GM21447 (cell line): ENCODE results near the gene CEP55.

Source experiments
- ATAC-seq: cut with Tn5 transposase; IDR thresholded peaks from one replicate; pipeline ENCODE4 v1.9.1; 2021; ENCODE audit not compliant: unreplicated experiment

CEP55 gene

DNA sequence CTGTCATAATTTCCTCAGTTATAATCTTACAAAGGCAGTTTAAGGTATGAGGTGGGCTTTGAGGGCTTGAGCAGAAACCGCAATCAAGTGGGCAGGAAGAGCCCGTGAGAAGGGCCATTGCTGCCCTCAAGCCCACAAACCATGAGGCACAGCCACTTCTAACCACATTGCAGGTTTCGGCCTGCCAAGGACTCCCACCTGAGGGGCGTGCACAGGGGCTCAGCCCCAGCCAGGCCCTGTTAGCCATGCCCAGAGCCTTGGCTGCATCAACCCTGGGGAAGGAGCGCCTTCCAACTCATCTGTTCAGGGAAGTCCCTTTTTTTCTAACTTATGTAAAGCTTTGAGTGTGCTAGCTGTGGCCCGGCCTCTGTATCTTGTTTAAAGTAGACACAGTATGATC, 64.1 kb downstream of the CEP55 start:
- ATAC-seq = no peak

DNA sequence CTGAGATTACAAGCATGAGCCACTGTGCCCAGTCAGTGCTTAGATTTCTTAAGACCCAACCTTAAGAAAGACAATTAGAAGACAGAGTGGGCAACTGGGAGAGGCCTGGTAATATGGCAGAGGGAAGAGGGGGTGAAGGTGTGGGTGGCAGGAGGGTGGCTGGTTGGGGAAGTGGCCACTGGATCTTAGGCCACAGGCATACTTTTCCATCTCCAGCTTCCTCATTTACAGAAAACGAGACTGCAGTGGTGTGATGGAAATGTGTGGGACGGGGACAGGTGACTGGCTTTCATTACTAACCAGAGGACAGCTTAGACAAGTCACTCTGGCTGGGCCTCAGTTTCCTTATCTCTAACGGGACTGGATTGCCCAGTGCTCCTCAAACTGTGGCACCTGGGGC, 69.0 kb downstream of the CEP55 start:
- ATAC-seq = no peak

DNA sequence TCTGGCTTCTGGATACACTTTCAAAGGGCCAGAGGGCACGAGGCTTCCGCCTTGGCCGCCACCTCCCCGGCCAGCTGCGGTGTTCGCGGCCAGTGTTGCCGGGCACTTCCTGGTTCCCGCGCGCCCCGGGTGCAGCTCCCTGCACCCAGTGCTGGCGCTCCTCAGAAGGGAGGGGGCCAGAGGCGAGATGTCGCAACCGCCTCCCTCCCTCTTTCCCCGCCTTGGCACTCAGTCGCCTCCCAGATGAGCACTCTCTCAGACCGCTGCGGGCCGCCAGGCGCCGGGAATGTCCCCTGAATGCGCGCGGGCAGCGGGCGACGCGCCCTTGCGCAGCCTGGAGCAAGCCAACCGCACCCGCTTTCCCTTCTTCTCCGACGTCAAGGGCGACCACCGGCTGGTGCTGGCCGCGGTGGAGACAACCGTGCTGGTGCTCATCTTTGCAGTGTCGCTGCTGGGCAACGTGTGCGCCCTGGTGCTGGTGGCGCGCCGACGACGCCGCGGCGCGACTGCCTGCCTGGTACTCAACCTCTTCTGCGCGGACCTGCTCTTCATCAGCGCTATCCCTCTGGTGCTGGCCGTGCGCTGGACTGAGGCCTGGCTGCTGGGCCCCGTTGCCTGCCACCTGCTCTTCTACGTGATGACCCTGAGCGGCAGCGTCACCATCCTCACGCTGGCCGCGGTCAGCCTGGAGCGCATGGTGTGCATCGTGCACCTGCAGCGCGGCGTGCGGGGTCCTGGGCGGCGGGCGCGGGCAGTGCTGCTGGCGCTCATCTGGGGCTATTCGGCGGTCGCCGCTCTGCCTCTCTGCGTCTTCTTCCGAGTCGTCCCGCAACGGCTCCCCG, 70.2 kb downstream of the CEP55 start, which contains the start of gene FFAR4:
Gene FFAR4 (plus strand): TSS at position 231 of the 842 bp plus-strand sequence. CDS start 56 bp downstream, at position 287.
- ATAC-seq = no peak

DNA sequence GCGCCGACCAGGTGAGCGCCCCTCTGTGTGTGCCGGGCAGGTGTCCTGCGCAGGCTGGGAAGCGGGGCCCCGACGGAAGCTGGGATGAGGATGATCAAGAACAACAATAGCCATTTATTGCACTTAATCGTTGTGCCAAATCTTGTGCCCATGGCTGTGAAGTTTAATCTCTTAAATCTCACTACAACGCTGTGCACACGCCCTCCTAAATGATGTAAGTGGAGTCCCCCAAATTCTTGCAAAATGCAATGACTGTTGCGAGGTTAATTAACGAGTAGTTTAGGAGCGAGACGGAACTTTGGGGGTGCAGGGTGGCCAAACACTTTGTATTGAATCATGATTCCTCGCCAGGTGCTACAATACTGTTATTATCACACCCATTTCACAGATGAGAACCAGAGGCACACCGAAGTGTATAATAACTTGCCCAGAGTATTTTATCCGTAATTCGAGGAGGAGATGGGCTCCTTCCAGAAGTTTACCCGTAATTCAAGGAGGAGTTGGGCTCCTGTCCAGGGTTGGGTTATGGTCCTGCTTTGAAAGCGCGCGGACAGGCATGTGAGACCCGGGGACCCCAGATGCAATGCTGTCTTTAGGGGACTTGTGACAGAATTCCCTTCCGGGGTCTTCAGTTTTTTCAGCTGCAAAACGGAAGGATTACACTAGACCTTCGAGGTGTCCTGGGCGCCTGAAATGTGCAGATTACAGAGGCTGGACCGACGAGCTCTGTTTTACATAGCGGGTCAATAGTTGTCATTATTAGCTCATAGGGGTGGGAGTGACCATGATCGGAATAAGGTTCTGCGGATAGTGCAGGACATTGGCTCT, 71.1 kb downstream of the CEP55 start:
- ATAC-seq = no peak

DNA sequence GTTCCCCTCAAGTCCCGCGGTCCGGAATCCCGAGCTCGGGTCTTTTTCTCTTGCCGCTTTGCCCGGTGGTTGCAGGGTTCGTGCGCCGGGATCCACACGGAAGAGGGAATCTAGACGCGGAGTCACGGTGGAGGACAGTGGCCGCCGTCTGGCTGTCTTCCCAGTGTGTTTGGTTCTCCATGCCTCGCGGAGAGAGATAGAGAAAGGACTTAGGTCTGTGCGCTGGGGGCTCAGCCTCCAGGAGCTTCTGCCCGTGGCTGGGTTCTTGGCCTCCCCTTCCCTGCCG, 71.6 kb downstream of the CEP55 start:
- ATAC-seq = no peak

DNA sequence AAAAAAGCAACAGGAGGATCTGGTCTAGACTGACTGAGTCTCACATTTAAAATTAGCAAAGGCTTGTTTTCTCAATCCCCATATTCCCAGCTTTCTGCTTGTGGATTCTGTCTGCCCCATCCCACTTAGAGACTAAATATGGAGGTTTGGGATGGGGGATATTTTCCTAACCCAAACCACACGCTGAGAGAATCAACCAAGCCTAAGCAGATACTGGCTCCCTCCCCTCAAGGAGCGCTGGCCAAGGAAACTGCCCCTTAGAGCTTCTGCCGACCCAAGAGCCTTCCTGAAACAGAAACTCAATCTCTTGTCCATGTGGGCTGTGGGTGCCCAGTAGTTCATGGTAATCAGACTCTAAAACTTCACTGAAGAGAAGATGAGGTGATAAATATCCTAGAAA, 74.0 kb downstream of the CEP55 start:
- no peak for ATAC-seq

DNA sequence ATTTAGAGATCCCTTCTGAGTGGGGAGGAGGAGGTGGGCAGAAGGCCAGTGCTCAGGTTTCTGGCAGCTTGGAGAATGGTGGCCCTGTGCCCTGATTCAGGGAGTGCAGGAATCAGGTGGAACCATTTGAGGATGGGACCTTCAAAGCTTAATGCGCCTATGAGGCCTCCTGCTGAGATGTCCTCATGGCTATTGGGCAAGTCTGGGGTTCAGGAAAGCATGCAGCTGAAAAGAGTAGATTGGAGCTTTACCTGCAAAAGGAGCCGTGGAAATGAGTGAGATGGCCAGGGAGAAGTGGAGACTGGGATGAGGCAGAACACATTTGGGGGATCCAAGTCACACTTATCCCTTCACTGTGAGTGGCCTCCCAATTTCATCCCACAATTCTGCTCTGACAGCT, 76.2 kb downstream of the CEP55 start:
- no peak for ATAC-seq

DNA sequence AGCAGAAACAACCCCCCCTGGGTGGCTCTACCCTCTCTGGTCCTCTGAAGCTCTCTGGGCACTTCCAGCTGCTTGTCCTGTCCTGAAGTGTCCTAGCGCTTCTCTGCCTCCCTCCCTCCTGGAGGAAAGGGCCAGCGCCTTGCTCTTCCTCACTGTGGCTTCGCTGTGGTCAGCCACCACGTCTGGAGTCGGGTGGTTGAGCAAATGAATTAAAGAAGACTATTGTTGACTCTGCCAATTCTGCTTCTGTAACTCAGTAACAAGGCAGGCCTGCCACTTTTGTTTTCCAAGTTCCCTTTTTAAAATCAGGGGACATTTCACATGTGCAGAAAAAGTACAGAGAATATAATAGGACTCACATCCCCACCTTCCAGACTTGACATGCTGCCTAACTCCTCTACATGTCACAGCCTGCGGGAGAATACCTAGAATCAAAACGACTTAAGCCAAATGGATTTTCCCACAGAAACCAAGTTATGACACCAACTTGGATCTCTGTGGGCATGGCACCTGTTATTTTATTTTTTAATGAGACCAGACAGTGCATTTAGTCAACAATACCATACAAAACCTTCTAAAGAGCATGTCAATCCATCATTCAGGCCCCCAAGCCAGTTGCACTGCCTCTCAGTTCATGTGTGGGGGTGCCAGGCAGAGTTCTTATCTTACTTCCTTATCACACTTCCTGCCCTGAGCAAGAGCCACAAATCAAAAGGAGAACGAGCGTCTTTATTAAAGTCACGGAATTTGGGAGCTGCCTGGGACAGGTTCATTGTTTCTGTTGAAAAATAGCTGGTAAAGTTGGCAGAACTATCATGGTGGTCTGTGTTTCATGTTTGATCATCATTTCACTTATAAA, 76.9 kb downstream of the CEP55 start:
- ATAC-seq = no peak

DNA sequence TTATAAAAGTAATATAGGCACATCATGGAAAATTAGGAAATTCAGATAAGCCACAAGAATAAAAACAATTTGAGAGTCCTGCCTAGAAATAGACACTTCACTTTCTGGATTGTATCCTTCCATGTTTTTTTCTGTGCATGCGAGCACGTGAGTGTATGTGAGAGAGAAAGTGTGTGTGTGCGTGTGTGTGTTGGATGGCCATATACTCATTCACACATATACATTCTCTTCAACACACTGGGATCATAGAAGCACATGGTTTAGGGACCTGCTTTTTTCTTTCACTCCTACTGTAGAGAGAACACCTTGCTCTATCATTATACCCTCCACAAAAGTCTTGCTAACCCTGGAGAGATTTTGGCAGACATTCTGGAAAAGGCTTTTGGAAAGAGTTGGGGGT, 77.5 kb downstream of the CEP55 start:
- no peak for ATAC-seq

DNA sequence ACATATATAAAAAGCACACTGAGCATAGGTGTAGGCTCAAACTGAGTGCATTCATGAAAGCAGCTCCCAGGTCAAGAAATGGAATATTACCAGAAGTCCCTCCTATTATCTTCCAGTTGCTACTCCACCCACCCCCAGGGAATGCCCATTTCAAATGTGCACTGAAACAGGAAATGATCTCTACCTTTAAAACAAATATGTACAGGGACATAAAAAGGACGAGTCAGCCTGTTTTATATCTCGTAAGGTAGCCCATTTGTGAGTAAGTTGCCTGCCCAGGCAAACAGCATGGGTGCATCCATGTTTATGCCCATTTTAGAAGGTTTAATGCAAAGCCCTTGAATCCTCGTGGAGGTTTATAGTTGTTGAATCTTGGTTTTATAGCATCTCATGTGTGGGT, 80.5 kb downstream of the CEP55 start:
- ATAC-seq = no peak

DNA sequence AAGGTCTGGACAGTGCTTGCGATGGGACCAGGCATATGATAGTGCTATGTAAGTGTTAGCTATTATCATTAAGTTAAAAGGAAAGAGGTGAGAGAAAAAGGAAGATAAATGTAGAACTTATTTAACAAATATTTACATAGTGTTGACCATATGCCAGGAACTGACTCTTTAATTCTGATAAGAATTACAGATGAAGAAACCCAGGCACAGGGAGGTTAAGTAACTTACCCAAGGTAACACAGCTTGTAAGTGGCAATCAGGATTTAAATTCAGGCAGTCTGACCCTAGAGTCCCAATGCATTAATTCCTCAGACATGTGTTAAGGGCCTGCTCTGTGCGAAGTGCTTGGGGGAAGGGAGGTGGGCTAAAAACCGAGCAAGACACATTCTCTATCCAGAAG, 81.2 kb downstream of the CEP55 start:
- no peak for ATAC-seq
